Fibroblast of lung (primary cell): ENCODE data around the gene RIPOR2. TPM values are rescaled to one million over a fixed set of nuclear protein-coding genes. Genes with fewer than 3 reads are reported as not detected.

Experiments
- DNase-seq, 2 donors: peaks; one replicate each; pipeline versions ENCODE4 v3.0.0 to v3.0.0-alpha.2; 2010; ENCODE audit warnings: low read depth in 2 of 2
- H2AFZ ChIP-seq: 2 replicates; pipeline ENCODE4 v1.5.1; 2012; ENCODE audit warnings: low read length, control low read depth, inconsistent platforms
- H3K27ac ChIP-seq: 2 replicates; pipeline ENCODE4 v1.5.1; 2011; ENCODE audit warnings: low read length, control low read depth; ENCODE audit not compliant: insufficient read depth
- H3K27me3 ChIP-seq: 2 replicates; pipeline ENCODE4 v1.5.1; 2011; ENCODE audit warnings: mild to moderate bottlenecking, low read length; ENCODE audit not compliant: control insufficient read depth, insufficient read depth
- H3K36me3 ChIP-seq: 2 replicates; pipeline ENCODE4 v1.5.1; 2011; ENCODE audit warnings: low read length; ENCODE audit not compliant: control insufficient read depth, insufficient read depth
- H3K4me1 ChIP-seq: 2 replicates; pipeline ENCODE4 v1.5.1; 2011; ENCODE audit warnings: low read length; ENCODE audit not compliant: control insufficient read depth, insufficient read depth; ENCODE audit errors: extremely low read depth
- H3K4me2 ChIP-seq: 2 replicates; pipeline ENCODE4 v1.5.1; 2011; ENCODE audit warnings: low read length, control low read depth; ENCODE audit not compliant: insufficient read depth; ENCODE audit errors: extremely low read depth
- H3K4me3 ChIP-seq, 4 experiments: fragments of 200-600 bp in 1 of 4; sonication (generic) in 1 of 4; replicated peaks in 1 of 4; 2 replicates each; pipeline ENCODE4 v1.5.1; 2011 to 2016; ENCODE audit warnings: low read length in 4 of 4, low read depth in 3 of 4, mild to moderate bottlenecking in 3 of 4, control low read depth in 2 of 4, inconsistent platforms in 1 of 4, mixed read lengths in 1 of 4; ENCODE audit not compliant: insufficient read depth in 1 of 4; ENCODE audit errors: control extremely low read depth in 1 of 4
- H3K79me2 ChIP-seq: 2 replicates; pipeline ENCODE4 v1.5.1; 2012; ENCODE audit warnings: mild to moderate bottlenecking, low read length, inconsistent platforms; ENCODE audit not compliant: control insufficient read depth, insufficient read depth
- H3K9ac ChIP-seq: 2 replicates; pipeline ENCODE4 v1.5.1; 2011; ENCODE audit warnings: mild to moderate bottlenecking, low read length, control low read depth; ENCODE audit not compliant: insufficient read depth
- H3K9me3 ChIP-seq: 2 replicates; pipeline ENCODE4 v1.5.1; 2012; ENCODE audit warnings: low read depth, low read length; ENCODE audit not compliant: control insufficient read depth, insufficient read depth
- H4K20me1 ChIP-seq: 2 replicates; pipeline ENCODE4 v1.5.1; 2011; ENCODE audit warnings: low read length; ENCODE audit not compliant: control insufficient read depth, insufficient read depth; ENCODE audit errors: extremely low read depth
- EZH2 ChIP-seq: IDR thresholded peaks from 2 replicates; pipeline ENCODE4 v1.5.1; 2012; ENCODE audit warnings: low read length, control low read depth, mild to moderate bottlenecking; ENCODE audit errors: missing control alignments
- polyA plus RNA-seq, 2 donors: library from polyadenylated mRNA; depleted of rRNA in 1 of 2; stranded (reverse) in 1 of 2; unstranded in 1 of 2; fragments of >200 nt; gene quantifications; 2 replicates each; pipeline ENCODE4 v1.2.1, GENCODE V29; 2011 to 2012; ENCODE audit warnings: missing spikeins in 1 of 2
- total RNA-seq: library from RNA; depleted of rRNA; stranded (reverse); fragments of >200 nt; gene quantifications from 2 replicates; pipeline ENCODE4 v1.2.1, GENCODE V29; 2014
- TF ChIP-seq, protein P1 (sequence below), 2 donors: IDR thresholded peaks in 1 of 2; conservative IDR thresholded peaks in 1 of 2; 1 replicate in 1 of 2; 2 replicates in 1 of 2; pipeline ENCODE4 v1.5.1; 2011 to 2012; ENCODE audit warnings: low read length in 2 of 2, control low read depth in 1 of 2, inconsistent platforms in 1 of 2, low read depth in 1 of 2, mild to moderate bottlenecking in 1 of 2

RIPOR2 gene
- total and polyA plus RNA-seq, 2 donors (not counting 1 experiment from before 2014, with no cell fraction given) = 3.5 to 3.6 TPM

DNA sequence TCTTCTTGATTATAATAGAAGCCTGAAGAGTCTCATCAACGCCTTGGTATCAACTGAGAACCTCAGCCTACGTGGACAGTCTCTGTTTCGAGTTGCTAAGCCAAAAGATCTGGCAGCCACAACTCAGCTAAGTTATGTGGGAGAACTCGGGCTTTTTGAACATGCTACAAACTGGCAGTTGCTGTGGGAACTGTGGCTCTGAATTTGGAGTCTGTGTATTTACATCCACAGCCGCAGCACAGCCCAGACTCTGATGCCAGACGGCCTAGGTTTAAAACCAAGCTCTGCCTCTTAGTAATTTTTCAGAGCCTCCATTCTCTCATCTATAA is 35.8 kb downstream of the RIPOR2 start:
- Histone ChIP-seq H3K4me1 (peaks cover 6% of the 10 kb centered on the region), H4K20me1 (no peaks in the 10 kb centered on the region), H3K27me3 (no peaks in the 10 kb centered on the region), H3K36me3 (no peaks in the 10 kb centered on the region), H3K9me3 (no peaks in the 10 kb centered on the region), H3K9ac (no peak overlapping the region), H3K4me3 (no peak overlapping the region), H2AFZ (no peak overlapping the region), H3K27ac (no peak overlapping the region), H3K4me2 (no peak overlapping the region), H3K79me2 (no peaks in the 10 kb centered on the region)
- peak in 1 of 2 donors; percentile 57 for DNase-seq
- no peak for TF ChIP-seq EZH2
- TF ChIP-seq, protein P1, sequence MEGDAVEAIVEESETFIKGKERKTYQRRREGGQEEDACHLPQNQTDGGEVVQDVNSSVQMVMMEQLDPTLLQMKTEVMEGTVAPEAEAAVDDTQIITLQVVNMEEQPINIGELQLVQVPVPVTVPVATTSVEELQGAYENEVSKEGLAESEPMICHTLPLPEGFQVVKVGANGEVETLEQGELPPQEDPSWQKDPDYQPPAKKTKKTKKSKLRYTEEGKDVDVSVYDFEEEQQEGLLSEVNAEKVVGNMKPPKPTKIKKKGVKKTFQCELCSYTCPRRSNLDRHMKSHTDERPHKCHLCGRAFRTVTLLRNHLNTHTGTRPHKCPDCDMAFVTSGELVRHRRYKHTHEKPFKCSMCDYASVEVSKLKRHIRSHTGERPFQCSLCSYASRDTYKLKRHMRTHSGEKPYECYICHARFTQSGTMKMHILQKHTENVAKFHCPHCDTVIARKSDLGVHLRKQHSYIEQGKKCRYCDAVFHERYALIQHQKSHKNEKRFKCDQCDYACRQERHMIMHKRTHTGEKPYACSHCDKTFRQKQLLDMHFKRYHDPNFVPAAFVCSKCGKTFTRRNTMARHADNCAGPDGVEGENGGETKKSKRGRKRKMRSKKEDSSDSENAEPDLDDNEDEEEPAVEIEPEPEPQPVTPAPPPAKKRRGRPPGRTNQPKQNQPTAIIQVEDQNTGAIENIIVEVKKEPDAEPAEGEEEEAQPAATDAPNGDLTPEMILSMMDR (conservative IDR thresholded peaks at IDR 0.05 in 1 of 2, IDR thresholded peaks at IDR 0.05 in 1 of 2; ENCODE audit: low read depth in 1 of 2, low read length in 2 of 2) = no peak

DNA sequence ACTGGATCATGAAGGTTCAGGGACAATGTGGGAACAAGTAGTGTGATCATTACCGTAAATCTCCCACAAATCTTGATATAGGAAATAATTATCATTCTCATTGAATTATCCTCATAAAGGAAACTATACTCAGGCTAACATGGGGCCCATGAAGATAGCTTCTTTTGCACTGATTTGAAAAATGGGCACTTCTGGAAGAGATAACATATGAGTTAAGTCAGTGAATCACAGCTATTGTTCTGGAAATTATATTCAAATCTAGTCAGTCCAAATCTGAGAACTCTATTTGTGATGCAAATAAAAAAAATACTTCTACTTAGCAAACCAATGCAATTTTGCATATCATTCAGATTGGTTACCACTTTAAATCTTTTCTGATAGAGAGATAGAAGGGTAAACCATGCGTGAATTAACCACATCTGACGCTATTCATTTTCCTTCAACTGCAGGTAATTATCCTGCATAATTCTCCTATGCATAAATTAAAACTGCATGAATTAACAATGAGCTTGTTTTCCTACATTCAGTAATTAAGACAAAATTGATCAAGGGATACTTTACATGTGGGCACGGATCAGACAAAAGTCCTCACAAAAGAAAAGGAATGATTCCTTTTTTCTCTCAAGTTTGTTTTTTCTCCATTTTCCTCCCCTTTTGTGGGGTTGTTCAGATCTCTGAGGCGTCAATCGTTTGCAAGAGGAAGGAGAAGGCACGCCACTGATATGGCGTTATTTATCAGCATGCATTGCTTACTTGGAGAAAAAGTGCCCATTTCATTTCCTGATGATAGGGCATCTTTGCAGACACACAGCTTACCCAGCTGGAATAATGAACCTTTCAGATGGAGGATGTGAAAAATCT is 36.4 kb downstream of the RIPOR2 start:
- Histone ChIP-seq H3K27me3 (no peaks in the 10 kb centered on the region), H4K20me1 (no peaks in the 10 kb centered on the region), H3K4me2 (no peak overlapping the region), H3K4me3 (no peak overlapping the region), H3K79me2 (no peaks in the 10 kb centered on the region), H3K27ac (no peak overlapping the region), H3K9ac (no peak overlapping the region), H2AFZ (no peak overlapping the region), H3K36me3 (no peaks in the 10 kb centered on the region), H3K4me1 (peaks cover 6% of the 10 kb centered on the region), H3K9me3 (no peaks in the 10 kb centered on the region)
- DNase-seq = no peak
- no peak for TF ChIP-seq EZH2
- TF ChIP-seq, protein P1 (conservative IDR thresholded peaks at IDR 0.05 in 1 of 2, IDR thresholded peaks at IDR 0.05 in 1 of 2; ENCODE audit: low read depth in 1 of 2, low read length in 2 of 2) = no peak

DNA sequence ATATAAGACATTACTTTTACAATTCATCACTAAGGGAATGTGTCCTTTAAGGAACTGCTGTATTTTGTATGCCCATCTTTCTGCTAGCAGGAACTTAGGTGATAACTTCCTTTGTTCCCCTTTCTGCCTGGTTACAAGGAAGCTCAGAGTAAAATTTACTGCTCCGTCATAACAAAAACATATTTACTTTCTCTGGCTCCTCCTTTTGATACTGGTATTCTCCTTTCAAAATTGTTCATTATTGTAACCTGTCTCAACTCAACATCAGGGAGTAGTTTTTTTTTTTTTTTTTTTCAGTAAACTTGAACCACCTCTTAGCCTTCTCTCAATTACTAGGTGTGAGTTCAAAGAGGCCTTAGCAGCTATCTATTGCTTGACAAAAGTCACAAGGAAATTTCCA is 37.1 kb downstream of the RIPOR2 start:
- Histone ChIP-seq H3K27me3 (no peaks in the 10 kb centered on the region), H4K20me1 (no peaks in the 10 kb centered on the region), H3K27ac (no peak overlapping the region), H3K9ac (no peak overlapping the region), H3K9me3 (no peaks in the 10 kb centered on the region), H3K4me1 (peaks cover 6% of the 10 kb centered on the region), H3K79me2 (no peaks in the 10 kb centered on the region), H3K4me2 (no peak overlapping the region), H3K4me3 (no peak overlapping the region), H2AFZ (no peak overlapping the region), H3K36me3 (no peaks in the 10 kb centered on the region)
- no peak for DNase-seq
- TF ChIP-seq, protein P1 (conservative IDR thresholded peaks at IDR 0.05 in 1 of 2, IDR thresholded peaks at IDR 0.05 in 1 of 2; ENCODE audit: low read depth in 1 of 2, low read length in 2 of 2) = no peak
- no peak for TF ChIP-seq EZH2
